CD14-positive monocyte (primary cell): Measurements from ENCODE around the gene MROH2B. TPM values are rescaled to one million over a fixed set of nuclear protein-coding genes. Genes with fewer than 3 reads are reported as not detected.

ENCODE experiments used
- DNase-seq, 3 donors: peaks; one replicate each; pipeline ENCODE4 v3.0.0-alpha.2; 2011 to 2022
- H2AFZ ChIP-seq: 2 replicates; pipeline ENCODE4 v1.6.0; 2012; ENCODE audit warnings: mild to moderate bottlenecking, low read depth, low read length, inconsistent platforms; ENCODE audit not compliant: insufficient read depth, poor library complexity, severe bottlenecking
- H3K27ac ChIP-seq, 2 donors: 1 replicate in 1 of 2; 2 replicates in 1 of 2; pipeline ENCODE4 v1.5.1; 2012 to 2013; ENCODE audit warnings: low read length in 2 of 2, control low read depth in 1 of 2, inconsistent platforms in 1 of 2, low read depth in 1 of 2, mild to moderate bottlenecking in 1 of 2
- H3K27me3 ChIP-seq, 2 donors: one replicate each; pipeline versions ENCODE4 v1.6.0 to v1.6.1; 2011 to 2013; ENCODE audit warnings: low read length in 2 of 2; ENCODE audit not compliant: control insufficient read depth in 2 of 2, insufficient read depth in 2 of 2
- H3K36me3 ChIP-seq, 2 donors: replicated peaks in 1 of 2; 1 replicate in 1 of 2; 2 replicates in 1 of 2; pipeline versions ENCODE4 v1.5.1 to v1.6.1; 2012 to 2013; ENCODE audit warnings: low read length in 2 of 2, control low read depth in 1 of 2, inconsistent platforms in 1 of 2, mild to moderate bottlenecking in 1 of 2; ENCODE audit not compliant: insufficient read depth in 2 of 2, control insufficient read depth in 1 of 2
- H3K4me1 ChIP-seq, 2 donors: 1 replicate in 1 of 2; 2 replicates in 1 of 2; pipeline versions ENCODE4 v1.5.1 to v1.6.1; 2012 to 2013; ENCODE audit warnings: low read length in 2 of 2, control low read depth in 1 of 2, inconsistent platforms in 1 of 2, mild to moderate bottlenecking in 1 of 2, moderate library complexity in 1 of 2; ENCODE audit not compliant: insufficient read depth in 2 of 2, control insufficient read depth in 1 of 2
- H3K4me2 ChIP-seq: replicated peaks from 2 replicates; pipeline ENCODE3; 2012; ENCODE audit warnings: low read length, moderate library complexity, mild to moderate bottlenecking; ENCODE audit not compliant: poor library complexity, severe bottlenecking; ENCODE audit errors: extremely low read depth
- H3K4me3 ChIP-seq, 3 experiments: fragments of 200-600 bp in 1 of 3; sonication (generic) in 1 of 3; replicated peaks in 1 of 3; 1 replicate in 2 of 3; 2 replicates in 1 of 3; pipeline ENCODE4 v1.5.1; 2011 to 2013; ENCODE audit warnings: low read length in 3 of 3, mild to moderate bottlenecking in 3 of 3, control low read depth in 2 of 3, low read depth in 2 of 3, inconsistent platforms in 1 of 3, moderate library complexity in 1 of 3
- H3K79me2 ChIP-seq: 2 replicates; pipeline ENCODE4 v1.6.0; 2012; ENCODE audit warnings: mild to moderate bottlenecking, control low read depth, inconsistent platforms, low read length, moderate library complexity; ENCODE audit not compliant: insufficient read depth
- H3K9ac ChIP-seq: 2 replicates; pipeline ENCODE4 v1.6.0; 2017; ENCODE audit warnings: low read length, mild to moderate bottlenecking; ENCODE audit not compliant: insufficient read depth, poor library complexity, severe bottlenecking
- H3K9me3 ChIP-seq, 2 donors: replicated peaks in 1 of 2; 1 replicate in 1 of 2; 2 replicates in 1 of 2; pipeline versions ENCODE4 v1.5.1 to v1.6.1; 2012 to 2013; ENCODE audit warnings: low read length in 2 of 2, control low read depth in 1 of 2; ENCODE audit not compliant: control insufficient read depth in 1 of 2, insufficient read depth in 1 of 2
- H4K20me1 ChIP-seq: 2 replicates; pipeline ENCODE4 v1.6.0; 2012; ENCODE audit warnings: mild to moderate bottlenecking, low read length, control low read depth, moderate library complexity; ENCODE audit not compliant: insufficient read depth
- H3K27ac Mint-ChIP-seq, 7 donors: one replicate each; pipeline ENCODE4 v1.8.0; 2020; ENCODE audit warnings: mild to moderate bottlenecking in 7 of 7, mixed read lengths in 7 of 7, moderate library complexity in 6 of 7, inconsistent platforms in 2 of 7
- H3K27me3 Mint-ChIP-seq, 3 donors: one replicate each; pipeline ENCODE4 v1.8.0; 2021 to 2022; ENCODE audit warnings: low read depth in 3 of 3, mild to moderate bottlenecking in 3 of 3, mixed read lengths in 3 of 3, moderate library complexity in 3 of 3, inconsistent platforms in 1 of 3
- H3K36me3 Mint-ChIP-seq, 2 donors: one replicate each; pipeline ENCODE4 v1.8.0; 2020; ENCODE audit warnings: mixed read lengths in 2 of 2, inconsistent platforms in 1 of 2, mild to moderate bottlenecking in 1 of 2
- H3K4me1 Mint-ChIP-seq: one replicate; pipeline ENCODE4 v1.8.0; 2020; ENCODE audit warnings: mild to moderate bottlenecking, mixed read lengths
- H3K4me3 Mint-ChIP-seq, 2 donors: one replicate each; pipeline ENCODE4 v1.8.0; 2020; ENCODE audit warnings: mild to moderate bottlenecking in 2 of 2, mixed read lengths in 2 of 2, moderate library complexity in 1 of 2
- H3K9me3 Mint-ChIP-seq, 7 donors: one replicate each; pipeline ENCODE4 v1.8.0; 2020 to 2022; ENCODE audit warnings: mixed read lengths in 7 of 7, mild to moderate bottlenecking in 6 of 7, moderate library complexity in 6 of 7, inconsistent platforms in 2 of 7
- CTCF ChIP-seq: fragments of 200-600 bp; IDR thresholded peaks from one replicate; pipeline ENCODE4 v1.8.0; 2022; ENCODE audit warnings: antibody characterized with exemption, mild to moderate bottlenecking
- WGBS: methylation state at CpG from one replicate; pipeline ENCODE4 v1.1.5; 2013; ENCODE audit warnings: missing lambda C conversion rate; ENCODE audit not compliant: insufficient coverage; 5-methylcytosine and 5-hydroxymethylcytosine counted together
- intact Hi-C, 2 donors: fragments of 100-400 bp; cut with micrococcal nuclease; formaldehyde crosslinking; loops; one replicate each; pipeline versions ENCODE4 v1.15.0 to v1.15.1; 2023
- polyA plus RNA-seq, 3 donors: library from polyadenylated mRNA; depleted of rRNA in 1 of 3; unstranded in 2 of 3; stranded (reverse) in 1 of 3; fragments of 300-500 nt in 2 of 3; fragments of >200 nt in 1 of 3; fragmentation: Illumina TruSeq in 2 of 3; gene quantifications; 1 replicate in 2 of 3; 2 replicates in 1 of 3; pipeline ENCODE4 v1.2.3, GENCODE V29; 2012 to 2021

The MROH2B gene
- polyA plus RNA-seq, 3 donors = not detected

GRCh38 chr5:41083306-41083705 is 12.2 kb upstream of the MROH2B start:
- H3K27me3 Mint-ChIP-seq = peaks cover 0 to 2% (median 0%) of the 10 kb centered on the region in 3 donors
- no peaks in the 10 kb centered on the region for H4K20me1 ChIP-seq
- H3K4me1 ChIP-seq = no peaks in the 10 kb centered on the region
- H3K36me3 Mint-ChIP-seq = no peaks in the 10 kb centered on the region
- no peaks in the 10 kb centered on the region for H3K36me3 ChIP-seq
- no peak overlapping the region for H2AFZ ChIP-seq
- H3K9me3 Mint-ChIP-seq = peaks cover 6 to 21% (median 12%) of the 10 kb centered on the region in 7 donors
- intact Hi-C loops = no loop called here
- no peak overlapping the region for H3K27ac Mint-ChIP-seq
- H3K4me3 Mint-ChIP-seq = no peak overlapping the region
- H3K27ac ChIP-seq = no peak overlapping the region
- no peaks in the 10 kb centered on the region for H3K79me2 ChIP-seq
- H3K9ac ChIP-seq = no peak overlapping the region
- H3K27me3 ChIP-seq = no peaks in the 10 kb centered on the region
- no peak overlapping the region for H3K4me3 ChIP-seq
- H3K4me2 ChIP-seq = no peak overlapping the region
- WGBS = 100% methylated on average over 1 of the region's 7 CpGs
- H3K9me3 ChIP-seq = peaks cover 10 to 11% of the 10 kb centered on the region in 2 donors
- no peak for DNase-seq
- no peak for TF ChIP-seq CTCF
- no peaks in the 10 kb centered on the region for H3K4me1 Mint-ChIP-seq

- Histone ChIP-seq H2AFZ (no peak overlapping the region), H3K79me2 (no peaks in the 10 kb centered on the region), H3K27ac (no peak overlapping the region), H3K9ac (no peak overlapping the region), H3K4me3 (no peak overlapping the region), H3K27me3 (no peaks in the 10 kb centered on the region), H3K4me2 (no peak overlapping the region), H3K36me3 (no peaks in the 10 kb centered on the region), H4K20me1 (no peaks in the 10 kb centered on the region), H3K4me1 (no peaks in the 10 kb centered on the region), H3K9me3 (no peaks in the 10 kb centered on the region)
- intact Hi-C loops = no loop called here
- H3K4me3 Mint-ChIP-seq = no peak overlapping the region
- no peak for TF ChIP-seq CTCF
- peaks cover 0 to 1% (median 0%) of the 10 kb centered on the region in 3 donors for H3K27me3 Mint-ChIP-seq
- no peaks in the 10 kb centered on the region for H3K36me3 Mint-ChIP-seq
- H3K9me3 Mint-ChIP-seq = peaks cover 0 to 10% (median 2%) of the 10 kb centered on the region in 7 donors
- no peaks in the 10 kb centered on the region for H3K4me1 Mint-ChIP-seq
- no peak for DNase-seq
- no peak overlapping the region for H3K27ac Mint-ChIP-seq
- WGBS = no CpG with 5 or more reads among the region's 2 CpGs
These were observed 833 bp upstream of the MROH2B start for GRCh38 chr5:41071975-41072374.
